Vein endothelial cell (primary cell): Measurements from ENCODE around the gene OR11A1. TPM values are rescaled to one million over a fixed set of nuclear protein-coding genes. Genes with fewer than 3 reads are reported as not detected.

ENCODE experiments used
- total RNA-seq: library from RNA; depleted of rRNA; stranded (reverse); fragments of >200 nt; gene quantifications from 2 replicates; pipeline ENCODE4 v1.2.3, GENCODE V29; 2012

Gene OR11A1
- total RNA-seq, result not detected in 2 replicates

GRCh38 chr6:29456971-29457370 lies at the start of gene OR11A1, which contains the start of gene OR2H1:
Gene OR11A1 (minus strand): TSS chr6:29457071. CDS start chr6:29427641, 29,430 bp downstream.
Gene OR2H1 (plus strand): TSS chr6:29457155. CDS start chr6:29461770, 4,615 bp downstream.

GRCh38 chr6:29487660-29488059 lies 30.8 kb upstream of the OR11A1 start, which contains the start of gene MAS1L:
Gene MAS1L (minus strand): TSS chr6:29487956. CDS start chr6:29487902, 54 bp downstream.

GRCh38 chr6:29439006-29439405 lies 17.9 kb downstream of the OR11A1 start, which contains the start of gene OR10C1:
Gene OR10C1 (plus strand): TSS chr6:29439306. CDS start chr6:29440016, 710 bp downstream.

GRCh38 chr6:29414588-29414987 lies 42.3 kb downstream of the OR11A1 start, which contains the start of gene OR12D1:
Gene OR12D1 (plus strand): TSS chr6:29414928.

GRCh38 chr6:29395331-29395730 lies 61.5 kb downstream of the OR11A1 start, which contains the start of gene OR12D2:
Gene OR12D2 (plus strand): TSS chr6:29395631. CDS start chr6:29396700, 1,069 bp downstream.

Other genes with a start within 250 kb of the OR11A1 start
- gene OR14J1, start 155.4 kb downstream of the OR11A1 start, total RNA-seq, result not detected in 2 replicates
- not detected in 2 replicates for gene OR5V1, start 88.2 kb downstream of the OR11A1 start, total RNA-seq
- gene OR12D3, start 81.8 kb downstream of the OR11A1 start, total RNA-seq, result not detected in 2 replicates
- gene OR12D2, start 61.4 kb downstream of the OR11A1 start, total RNA-seq, result not detected in 2 replicates
- gene OR12D1, start 42.1 kb downstream of the OR11A1 start, total RNA-seq, result not detected in 2 replicates
- not detected in 2 replicates for gene OR10C1, start 17.8 kb downstream of the OR11A1 start, total RNA-seq
- not detected in 2 replicates for gene OR2H1, start 84 bp upstream of the OR11A1 start, total RNA-seq
- not detected in 2 replicates for gene MAS1L, start 30.9 kb upstream of the OR11A1 start, total RNA-seq
- 3.9 and 7.5 TPM in 2 replicates for gene UBD, start 102.7 kb upstream of the OR11A1 start, total RNA-seq
- not detected in 2 replicates for gene OR2H2, start 128.1 kb upstream of the OR11A1 start, total RNA-seq
- gene GABBR1, start 176.1 kb upstream of the OR11A1 start, total RNA-seq, result 4.6 and 6.6 TPM in 2 replicates
- gene MOG, start 200.0 kb upstream of the OR11A1 start, total RNA-seq, result not detected in 2 replicates
- gene ZFP57, start 224.1 kb upstream of the OR11A1 start, total RNA-seq, result 0.10 TPM in 1 of 2 replicates, not detected in the other